Renal cortical epithelial cell (primary cell): ENCODE measurements around the gene ANK3. TPM values are rescaled to one million over a fixed set of nuclear protein-coding genes. Genes with fewer than 3 reads are reported as not detected.

Source experiments
- DNase-seq: peaks from one replicate; pipeline ENCODE4 v3.0.0-alpha.2; 2011; ENCODE audit warnings: low read depth
- total RNA-seq: library from RNA; depleted of rRNA; stranded (reverse); fragments of >200 nt; gene quantifications from 2 replicates; pipeline ENCODE4 v1.2.3, GENCODE V29; 2014

ANK3 gene
- total RNA-seq, 1 donor from 2014 or later: 68.6 TPM

DNA sequence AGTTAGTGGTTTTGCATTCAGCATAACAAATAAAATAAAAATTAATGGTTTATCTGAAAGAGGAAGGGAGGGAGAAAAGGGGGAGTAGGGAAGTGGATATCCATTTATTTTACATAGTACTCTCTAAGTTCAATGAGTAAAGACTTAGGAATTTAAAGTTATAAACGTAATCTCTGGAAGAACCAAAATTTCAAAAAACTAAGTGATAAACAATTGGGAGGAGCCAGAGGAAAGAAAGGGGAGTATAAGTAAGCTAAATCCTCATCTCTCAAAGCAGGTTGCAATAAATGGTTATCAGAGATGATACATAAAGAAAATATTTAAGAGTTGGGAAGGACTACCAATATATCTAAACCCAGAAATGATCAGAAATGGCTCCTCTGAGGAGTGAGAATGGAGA lies 46.4 kb downstream of the ANK3 start:
- DNase-seq: no peak

DNA sequence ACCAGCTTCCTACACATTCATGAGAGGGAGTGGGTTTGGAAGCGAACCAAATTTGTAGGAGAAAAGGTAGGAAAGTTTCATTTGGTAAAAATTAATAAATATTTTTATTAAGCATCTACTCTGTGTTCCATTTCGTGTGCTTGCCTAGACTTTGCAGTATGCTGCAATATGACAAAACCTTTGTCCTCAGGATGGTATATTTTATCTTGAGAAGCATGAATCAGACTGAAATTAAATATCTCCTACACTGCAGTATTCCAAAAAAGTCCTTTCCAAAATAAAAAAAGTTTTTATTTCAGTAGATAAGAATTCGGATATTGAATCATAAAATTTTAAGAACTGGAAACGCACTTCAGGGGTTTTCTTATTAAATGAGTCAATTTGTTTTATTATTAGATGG lies 47.7 kb downstream of the ANK3 start:
- DNase-seq: no peak

DNA sequence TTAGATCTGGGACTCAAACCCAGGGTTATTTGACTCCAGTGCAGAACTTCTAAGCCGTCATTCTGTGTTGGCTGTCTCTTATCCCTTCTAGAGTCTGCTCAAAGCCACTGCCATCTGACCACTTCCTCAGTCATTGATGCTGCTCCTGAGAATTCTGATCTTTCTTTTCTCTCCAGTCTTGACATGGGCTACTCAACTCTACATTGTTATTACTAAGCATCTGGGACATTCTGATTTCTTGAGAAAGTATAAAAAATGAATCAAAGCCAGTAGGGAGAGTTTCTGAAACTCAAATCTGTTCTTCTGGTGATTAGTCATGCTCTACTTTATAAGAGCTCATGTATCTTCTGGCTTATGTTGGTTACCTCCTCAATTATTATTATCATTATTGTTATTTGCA lies 48.7 kb downstream of the ANK3 start:
- no peak for DNase-seq

DNA sequence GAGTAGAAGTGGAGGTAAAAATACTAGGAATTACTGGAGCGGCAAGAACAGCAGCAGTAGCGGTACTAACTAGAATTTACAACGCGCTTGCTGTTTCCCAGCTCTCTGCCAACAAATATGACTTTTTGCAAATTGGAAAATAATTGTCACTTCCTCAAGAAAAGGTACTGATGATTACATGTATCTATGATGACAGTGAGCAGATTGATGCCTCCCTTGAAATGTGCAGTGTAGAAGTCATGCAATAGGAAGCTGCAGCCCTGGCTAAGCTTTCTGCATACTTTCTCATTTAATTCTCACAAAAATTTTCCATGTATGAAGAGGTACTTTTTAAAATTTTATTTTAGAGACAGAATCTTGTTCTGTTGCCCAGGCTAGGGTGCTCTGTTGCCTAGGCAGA lies 49.9 kb downstream of the ANK3 start:
- DNase-seq: no peak

DNA sequence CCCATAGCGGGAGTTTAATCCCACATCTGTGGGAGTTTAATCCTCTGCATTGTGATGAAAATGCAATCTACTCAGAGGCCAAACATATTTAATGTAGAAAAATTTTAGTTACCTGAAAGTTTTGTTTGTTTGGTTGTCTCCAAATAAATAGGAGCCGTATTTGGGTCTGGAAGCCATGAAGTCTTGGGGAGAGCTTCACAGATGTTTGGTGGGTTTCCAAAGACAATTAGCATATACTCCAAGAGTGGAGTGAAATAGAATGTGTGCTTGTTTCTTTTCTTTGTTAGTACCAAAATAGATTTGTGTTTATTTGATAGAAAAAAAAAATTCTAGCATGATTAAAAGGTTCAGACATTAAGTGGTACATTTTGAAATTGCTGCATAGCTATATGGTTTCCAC lies 50.9 kb downstream of the ANK3 start:
- no peak for DNase-seq

DNA sequence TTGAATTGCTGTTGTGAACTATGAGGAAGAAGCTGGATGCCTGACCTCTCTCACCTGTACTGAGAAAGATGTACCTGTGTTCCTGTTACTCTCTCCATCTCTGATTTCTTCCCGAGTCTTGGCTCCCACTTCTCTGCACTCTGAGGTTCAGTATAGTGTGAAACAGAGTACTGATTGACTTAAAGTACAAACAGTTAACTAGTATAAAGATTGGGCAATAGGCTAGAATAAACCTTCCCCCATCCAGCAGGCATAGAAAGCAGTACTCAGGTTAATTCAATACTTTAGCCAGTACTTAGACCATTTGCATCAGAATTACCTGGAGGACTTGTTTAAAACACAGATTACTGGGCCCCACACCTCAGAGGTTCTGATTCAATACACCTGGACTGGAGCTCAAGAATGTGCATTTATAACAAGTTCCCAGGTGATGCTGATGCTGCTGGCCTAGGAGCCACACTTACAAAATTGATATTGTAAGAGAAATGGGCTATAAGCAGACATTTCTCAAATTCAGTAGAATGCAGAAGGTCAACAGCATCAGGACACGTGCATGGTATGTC lies 51.6 kb downstream of the ANK3 start:
- peak; percentile 31 for DNase-seq

DNA sequence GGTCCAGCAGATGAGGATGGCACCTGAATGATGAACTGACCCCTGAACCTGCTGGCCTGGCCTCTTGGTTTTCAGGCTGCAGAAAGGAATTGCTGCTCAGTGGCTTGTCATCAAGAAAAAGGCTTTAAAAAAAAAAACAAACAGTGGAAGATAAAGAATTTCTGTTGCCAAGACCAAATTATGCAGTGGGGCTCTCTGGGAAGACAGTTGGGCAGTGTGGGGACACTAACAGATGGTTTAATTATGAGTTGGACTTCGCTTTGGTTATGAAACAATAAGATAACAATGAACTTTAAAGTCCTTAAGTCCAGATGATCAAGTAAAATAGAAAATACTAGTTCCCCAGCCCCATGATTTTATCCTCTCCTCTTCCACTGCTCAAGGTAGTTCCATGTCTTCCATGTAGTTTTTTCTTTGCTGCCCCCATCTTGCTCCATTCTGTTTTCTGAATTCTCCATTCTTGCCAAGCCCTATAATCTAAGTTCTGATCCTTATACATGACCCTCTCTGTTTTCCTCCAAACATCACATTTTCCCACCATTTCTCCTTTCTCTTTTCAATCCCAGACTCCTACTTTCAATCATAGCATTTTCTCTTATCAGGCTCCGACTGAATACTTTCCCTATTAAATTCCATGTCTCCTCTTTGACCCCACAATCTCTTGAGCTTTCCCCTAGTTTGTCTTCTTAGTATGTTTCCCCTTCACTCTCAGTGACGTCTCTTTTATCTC lies 52.6 kb downstream of the ANK3 start:
- no peak for DNase-seq

DNA sequence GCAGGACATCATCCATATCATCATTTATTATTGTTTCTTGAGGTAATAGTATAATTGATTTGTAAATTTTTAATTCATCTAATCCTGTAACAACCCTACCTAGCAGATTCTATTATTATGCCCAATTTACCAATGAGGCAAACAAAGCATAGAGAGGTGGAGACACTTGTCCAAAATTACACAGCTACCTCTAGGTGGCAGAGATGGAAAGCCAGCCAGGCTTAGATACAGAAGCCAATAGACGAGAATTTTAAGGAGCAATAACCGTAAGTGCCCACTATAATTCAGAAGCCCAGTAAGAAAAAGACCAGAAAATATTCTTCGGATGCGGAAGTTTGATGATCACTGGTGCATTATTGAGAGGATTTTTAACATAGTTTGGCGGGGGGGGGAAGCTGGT lies 54.0 kb downstream of the ANK3 start:
- DNase-seq: no peak

DNA sequence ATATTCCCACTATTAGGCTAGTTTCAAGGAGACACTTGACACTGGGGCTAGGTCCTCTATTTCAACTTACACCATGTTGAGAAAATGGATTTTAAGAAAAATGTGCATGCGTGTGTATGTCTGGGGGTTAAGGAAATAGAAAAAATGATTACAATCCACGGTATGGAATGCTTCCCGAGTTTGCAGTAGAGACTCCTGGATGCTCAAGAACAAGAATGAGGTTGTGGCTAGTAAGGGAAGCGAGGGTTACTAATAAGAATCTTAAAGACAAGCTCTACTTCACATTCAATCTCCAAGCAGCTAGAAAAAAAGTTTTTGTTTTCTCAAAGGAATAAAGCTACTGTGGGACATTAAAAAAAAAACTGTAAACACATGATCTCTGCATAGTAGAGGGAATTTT lies 54.7 kb downstream of the ANK3 start:
- DNase-seq: no peak

DNA sequence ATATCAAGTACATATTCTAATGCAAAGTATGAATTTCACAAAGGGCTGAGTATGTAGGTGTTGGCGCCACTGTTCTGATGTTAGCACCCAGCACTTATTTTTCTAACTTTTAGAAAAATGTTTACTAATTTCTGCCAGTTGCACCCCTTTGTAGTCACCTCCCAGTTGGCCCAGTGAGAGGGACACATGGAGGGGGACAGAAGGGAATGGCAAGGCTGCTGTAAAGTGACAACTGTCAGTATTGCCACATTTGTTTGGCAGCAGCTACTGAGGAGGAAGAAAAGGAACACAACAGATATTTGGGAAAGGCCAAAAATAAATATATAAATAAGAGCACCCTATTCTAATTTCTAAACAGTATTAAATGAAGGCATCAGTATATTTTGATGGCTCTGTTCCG lies 57.3 kb downstream of the ANK3 start:
- DNase-seq: no peak

DNA sequence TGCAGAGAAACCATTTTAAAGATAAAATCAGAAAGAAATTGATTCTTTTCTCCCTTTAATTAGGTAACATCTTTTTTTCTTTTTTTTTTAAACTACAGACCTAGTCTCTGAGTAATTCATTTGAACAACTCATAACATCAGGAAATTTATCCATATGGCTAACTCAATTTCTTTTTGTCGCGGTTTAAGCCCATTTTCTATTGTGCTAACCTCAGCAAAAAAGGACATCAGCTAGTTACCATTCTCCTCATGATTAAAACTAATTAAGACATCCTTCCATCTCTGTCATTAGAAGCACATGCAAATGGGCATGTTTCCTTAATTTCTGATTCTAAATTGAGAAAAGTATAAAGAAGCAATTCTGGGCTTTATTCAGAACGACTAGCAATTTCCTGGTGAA lies 57.8 kb downstream of the ANK3 start:
- DNase-seq: no peak

DNA sequence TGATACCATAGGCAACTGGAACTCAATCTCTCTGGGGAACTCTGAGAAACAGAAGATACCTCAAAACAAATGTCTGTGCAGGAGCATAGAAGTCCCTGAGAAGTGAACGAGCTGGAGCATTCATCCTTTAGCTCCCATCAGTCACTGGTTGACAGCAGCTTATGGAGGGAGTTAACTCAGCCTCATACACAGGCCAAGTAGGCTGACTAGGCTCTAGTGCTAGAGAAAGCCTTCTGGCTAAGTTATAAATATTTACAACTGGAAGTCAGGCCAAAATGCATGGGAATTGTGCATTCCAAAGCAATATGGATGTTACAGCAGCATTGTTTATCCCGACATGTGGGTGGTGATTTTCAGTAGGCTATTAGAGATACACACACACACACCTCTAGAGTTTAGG lies 66.5 kb downstream of the ANK3 start:
- no peak for DNase-seq

DNA sequence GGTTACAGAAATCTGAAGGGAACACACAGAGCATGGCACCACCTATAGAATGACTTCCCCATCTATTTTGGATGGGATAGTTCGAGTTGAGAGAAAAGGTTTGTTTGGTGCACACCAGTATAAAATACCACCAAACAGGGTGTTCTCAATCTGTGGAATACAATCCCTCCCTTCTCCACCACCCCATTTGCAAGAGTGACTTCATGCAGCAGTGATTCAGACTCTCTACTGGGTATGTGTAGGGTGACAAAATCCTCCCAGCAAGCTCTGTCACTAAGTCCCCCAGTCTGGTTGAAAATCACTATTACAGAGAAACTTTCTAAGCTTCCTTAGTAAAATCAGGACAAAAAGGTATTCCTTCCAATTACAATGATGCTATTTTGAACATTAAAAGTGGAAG lies 69.0 kb downstream of the ANK3 start:
- DNase-seq: no peak

DNA sequence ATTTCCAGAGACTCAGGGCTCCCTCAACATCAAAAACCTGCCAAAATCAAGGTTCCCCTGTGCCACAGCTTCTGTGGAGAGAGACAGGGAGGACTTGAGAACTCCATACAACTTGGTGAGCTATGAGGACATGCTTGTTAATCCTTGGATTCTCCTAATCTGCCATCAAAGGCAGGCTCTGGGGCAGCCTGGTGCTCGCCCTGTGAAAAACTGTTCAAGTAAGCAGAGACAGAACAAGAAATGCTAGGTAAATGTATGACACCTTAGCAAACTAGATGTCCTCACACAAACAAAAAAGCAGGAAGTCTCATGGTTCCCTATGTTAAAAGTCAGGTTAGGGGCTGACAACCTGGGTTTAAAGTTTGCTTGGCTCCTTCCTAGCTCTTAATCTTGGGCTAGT lies 73.6 kb downstream of the ANK3 start:
- DNase-seq: no peak

DNA sequence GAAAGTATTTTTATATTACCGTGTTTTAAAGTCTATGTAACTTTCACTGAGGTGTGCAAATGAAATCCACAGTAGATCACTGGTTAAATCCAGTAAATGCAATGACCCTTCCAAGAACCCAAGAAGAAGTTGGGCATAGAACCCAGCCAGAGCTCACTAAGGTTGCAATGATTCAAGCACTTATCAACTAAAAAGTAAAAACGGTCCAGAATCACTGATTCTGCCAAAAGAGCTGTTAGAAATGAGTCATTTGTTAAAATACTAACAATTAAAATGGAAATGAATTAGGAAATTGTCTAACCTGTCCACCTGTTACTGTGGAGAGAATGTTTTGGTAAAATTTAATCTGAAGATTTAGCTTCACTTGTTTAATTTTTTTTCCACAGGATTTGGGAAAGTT lies 74.4 kb downstream of the ANK3 start:
- no peak for DNase-seq

DNA sequence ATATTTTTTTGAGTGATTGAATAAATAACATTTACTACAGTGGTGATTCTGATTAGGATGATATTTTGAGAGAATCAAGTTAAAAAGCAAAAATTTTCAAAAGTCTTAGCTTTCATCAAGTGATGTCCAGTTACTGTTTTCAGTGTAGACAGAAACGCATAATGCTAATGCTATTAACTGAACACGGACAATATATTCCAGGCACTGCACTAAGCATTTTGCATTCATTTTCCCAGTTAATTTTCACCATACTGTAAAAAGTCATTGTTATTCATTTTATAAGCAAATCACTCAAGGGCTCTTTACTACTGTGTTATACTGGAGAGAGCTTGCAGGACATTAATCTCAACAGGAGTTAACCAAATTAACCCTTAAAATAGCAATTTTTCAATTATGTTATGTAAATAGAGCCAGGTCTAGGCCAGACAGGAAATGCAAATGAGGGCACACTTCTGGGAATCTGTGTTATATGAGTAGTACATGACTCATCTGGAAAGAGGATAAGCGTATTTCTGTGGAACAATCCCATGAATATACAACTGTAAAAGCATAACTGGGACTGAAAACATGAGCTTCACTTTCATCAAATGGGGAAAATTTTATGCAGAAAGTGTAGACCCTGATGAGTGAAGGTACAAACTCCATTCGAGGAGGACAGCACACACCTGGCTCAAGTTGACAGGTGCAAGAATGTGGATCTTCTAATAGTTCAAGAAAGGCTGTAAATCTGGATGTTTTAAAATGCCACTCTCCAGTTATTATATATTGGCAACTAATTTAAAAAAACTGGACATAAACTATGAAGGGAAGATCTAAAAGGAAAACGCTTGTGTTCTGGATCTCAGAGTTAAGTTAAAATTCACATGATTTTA lies 75.4 kb downstream of the ANK3 start:
- peak; percentile 79 for DNase-seq

DNA sequence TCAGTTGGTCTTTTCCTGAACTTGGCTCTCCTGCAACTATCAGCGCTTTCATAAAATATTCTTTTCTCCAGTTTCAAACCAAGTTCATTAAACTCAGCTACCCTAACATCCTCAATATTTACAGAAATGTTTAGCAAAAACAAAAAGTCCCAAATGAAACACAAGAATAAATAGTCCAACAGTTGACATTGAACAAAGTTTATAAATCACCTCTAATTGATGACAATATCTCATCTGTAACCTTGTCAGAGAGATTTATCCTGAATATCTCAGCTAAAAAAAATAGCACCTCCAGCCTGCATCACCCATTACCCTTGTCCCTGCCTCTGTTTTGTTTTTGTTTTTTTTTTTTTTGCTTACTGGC lies 76.1 kb downstream of the ANK3 start:
- DNase-seq: no peak

DNA sequence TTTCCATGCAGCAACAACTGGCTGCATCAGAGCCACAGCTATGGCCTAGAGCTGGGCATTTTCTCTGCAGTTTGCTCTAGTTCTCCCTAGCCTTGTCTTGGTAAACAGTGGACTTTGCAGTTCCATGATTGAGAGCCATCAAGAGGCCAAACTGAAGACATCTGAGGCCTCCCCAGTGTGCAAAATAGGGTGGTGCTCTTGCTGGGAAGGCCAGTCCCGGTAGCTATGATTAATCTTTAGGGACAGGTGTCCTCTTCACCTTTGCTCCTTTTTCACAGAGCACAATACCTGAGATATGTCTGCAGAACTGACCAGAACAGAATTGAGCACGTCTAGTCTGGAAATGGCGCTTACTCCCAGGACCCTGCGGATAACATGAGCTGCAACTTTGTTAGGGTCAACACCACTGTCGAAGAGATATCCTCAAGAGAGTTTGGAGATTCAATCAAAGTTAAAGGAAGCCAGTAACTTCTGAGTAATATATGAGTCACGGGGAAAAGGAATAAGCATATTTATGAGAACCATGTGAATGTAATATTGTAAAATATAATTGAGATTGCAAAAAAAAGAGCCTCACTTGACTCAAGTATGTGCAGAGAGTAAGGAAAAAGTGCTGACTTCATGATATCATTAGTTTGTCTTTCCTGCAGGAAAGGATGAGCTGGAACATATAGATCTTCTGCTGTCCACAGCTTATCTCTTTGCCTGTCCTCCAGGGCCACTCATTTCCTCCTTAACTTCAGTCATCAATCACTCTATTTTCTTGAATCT lies 76.7 kb downstream of the ANK3 start:
- no peak for DNase-seq

DNA sequence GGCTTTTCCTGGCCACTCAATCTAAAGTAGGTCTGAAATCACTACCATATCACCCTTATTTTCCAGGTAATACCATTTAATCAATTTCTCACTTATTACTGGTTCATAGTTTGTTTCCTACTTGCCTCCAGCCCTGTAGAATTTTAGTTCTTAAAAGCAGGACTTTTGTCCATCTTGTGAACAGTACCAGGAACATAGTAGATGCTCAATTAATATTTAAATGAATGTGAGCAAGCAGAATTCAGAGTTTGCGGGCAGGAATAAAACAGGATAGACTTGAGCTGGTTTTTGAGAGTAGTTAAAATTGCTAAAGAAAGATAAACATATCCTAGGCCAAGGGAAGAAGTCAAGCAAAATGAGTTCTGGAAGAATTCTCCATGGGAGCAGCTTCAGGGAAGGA lies 77.9 kb downstream of the ANK3 start:
- DNase-seq: no peak

DNA sequence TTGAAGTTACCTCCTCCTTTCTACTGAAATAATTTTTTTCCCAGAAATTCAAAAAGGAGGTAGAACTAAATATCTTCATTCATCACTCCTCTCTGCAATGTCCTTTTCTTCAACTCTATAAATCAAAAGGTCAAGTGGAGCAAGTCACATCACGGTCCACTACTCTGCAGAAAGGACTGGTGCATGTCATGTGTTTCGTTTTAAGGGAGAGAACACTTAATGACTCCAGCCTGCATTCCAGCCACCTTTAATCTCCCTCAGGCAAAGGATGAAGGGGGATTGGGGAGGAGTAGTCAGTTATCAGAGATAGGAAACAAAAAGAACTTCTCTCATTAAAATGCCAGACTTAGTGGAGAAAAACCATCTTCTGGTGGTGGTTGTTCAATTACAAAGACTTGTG lies 78.9 kb downstream of the ANK3 start:
- peak; percentile 38 for DNase-seq

DNA sequence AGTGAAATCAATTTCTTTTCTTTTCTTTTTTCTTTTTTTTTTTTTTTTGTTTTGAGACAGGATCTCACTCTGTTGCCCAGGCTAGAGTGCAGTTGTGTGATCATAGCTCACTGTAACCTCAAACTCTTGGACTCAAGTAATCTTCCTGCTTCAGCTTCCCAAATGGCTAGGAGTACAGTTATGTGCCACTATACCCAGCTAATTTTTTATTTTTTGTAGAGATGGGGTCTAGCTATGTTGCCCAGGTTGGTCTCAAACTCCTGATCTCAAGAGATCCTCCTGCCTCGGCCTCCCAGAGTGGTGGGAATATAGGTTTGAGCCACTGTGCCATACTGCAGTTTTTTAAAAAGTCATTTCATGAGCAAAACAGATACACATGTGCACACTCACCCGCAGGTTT lies 79.8 kb downstream of the ANK3 start:
- no peak for DNase-seq

DNA sequence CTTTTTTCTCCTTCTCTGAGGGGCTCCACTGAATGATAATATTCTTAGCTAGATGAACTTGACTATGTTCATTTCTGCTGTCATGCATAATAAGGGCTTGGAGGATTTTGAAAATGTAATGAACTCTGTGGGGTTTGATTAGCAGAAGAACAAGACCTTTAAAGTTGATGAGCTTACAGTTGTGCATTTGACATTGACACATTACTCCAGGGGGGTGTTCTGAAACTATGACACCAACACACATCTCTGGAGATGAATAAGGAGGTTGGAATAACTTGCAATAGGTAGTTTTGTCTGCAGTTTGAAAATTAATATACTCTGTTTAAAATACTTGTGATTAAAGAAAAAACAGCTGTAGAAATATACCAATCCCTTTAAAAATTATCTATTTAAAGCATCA lies 80.3 kb downstream of the ANK3 start:
- DNase-seq: no peak
